Heart left ventricle (tissue), 13 donors: Measurements from ENCODE around the gene VILL.

Experiments
- POLR2A ChIP-seq, 2 donors: fragments of 450-650 bp; IDR thresholded peaks; one replicate each; pipeline ENCODE4 v1.6.1; 2017; ENCODE audit warnings: antibody characterized with exemption in 2 of 2, mild to moderate bottlenecking in 2 of 2, moderate library complexity in 2 of 2
- TF ChIP-seq, protein P1 (sequence below), 12 donors: fragments of 200-600 bp; sonication (generic) in 4 of 12; IDR thresholded peaks; one replicate each; pipeline versions ENCODE4 v1.5.0 to v1.8.0; 2018 to 2022; ENCODE audit warnings: antibody characterized with exemption in 12 of 12, mild to moderate bottlenecking in 5 of 12
- donor health status: ischemic (EF 13 %, LVEDD 7.1; RV severe dilation, severe dysfunction).
- donor health status: DM: no; HTN: yes; CAD: no.
- donor health status: DM: no; HTN: no; CAD: no.
- donor health status: ischemic (EF 25% LVEDD 6.9; RV normal size, moderate dysfunction).
- donor health status: ischemic (EF 25% LVEDD 5.7; RV mildly dilated, moderate dysfunction).
- donor health status: ischemic (EF 35%, LVEDD 5.7; RV mildly dilated, moderate dysfunction).
- donor health status: nonischemic (EF 11% LVEDD 7.7; RV severe dilation, severe dysfunction).
- donor health status: DM: yes; HTN: yes; CAD: no.
- donor health status: PGD.
- donor health status: ischemic (EF 29% LVEDD 5.4; RV normal size, mild dysfunction).
- donor health status: nonischemic (EF 23%, LVEDD 6.1; RV moderate dilation, normal function).

DNA sequence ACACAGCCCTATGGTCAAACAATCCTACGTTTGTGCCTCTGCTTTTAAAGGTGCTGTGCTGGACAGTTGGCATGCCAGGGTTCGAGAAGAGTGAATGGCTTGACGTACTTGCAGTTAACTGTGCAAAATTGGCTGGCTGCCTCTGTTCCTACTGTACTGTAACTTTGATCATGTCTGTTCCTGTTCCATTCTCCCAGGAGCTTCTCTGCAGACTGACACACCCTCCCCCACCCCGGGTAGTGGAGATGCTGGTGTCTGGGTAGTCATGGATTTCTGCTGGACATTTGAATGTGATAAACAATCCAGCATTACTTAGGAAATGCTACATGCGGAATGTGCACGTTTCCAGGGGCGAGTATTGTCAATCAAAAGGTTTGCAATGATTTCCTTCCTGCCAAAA lies 6.5 kb upstream of the VILL start:
- TF ChIP-seq POLR2A (IDR thresholded peaks at IDR 0.05): no peak
- TF ChIP-seq, protein P1, sequence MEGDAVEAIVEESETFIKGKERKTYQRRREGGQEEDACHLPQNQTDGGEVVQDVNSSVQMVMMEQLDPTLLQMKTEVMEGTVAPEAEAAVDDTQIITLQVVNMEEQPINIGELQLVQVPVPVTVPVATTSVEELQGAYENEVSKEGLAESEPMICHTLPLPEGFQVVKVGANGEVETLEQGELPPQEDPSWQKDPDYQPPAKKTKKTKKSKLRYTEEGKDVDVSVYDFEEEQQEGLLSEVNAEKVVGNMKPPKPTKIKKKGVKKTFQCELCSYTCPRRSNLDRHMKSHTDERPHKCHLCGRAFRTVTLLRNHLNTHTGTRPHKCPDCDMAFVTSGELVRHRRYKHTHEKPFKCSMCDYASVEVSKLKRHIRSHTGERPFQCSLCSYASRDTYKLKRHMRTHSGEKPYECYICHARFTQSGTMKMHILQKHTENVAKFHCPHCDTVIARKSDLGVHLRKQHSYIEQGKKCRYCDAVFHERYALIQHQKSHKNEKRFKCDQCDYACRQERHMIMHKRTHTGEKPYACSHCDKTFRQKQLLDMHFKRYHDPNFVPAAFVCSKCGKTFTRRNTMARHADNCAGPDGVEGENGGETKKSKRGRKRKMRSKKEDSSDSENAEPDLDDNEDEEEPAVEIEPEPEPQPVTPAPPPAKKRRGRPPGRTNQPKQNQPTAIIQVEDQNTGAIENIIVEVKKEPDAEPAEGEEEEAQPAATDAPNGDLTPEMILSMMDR (IDR thresholded peaks at IDR 0.05): no peak
